ENCODE data around the gene IPPK.

IPPK gene

DNA sequence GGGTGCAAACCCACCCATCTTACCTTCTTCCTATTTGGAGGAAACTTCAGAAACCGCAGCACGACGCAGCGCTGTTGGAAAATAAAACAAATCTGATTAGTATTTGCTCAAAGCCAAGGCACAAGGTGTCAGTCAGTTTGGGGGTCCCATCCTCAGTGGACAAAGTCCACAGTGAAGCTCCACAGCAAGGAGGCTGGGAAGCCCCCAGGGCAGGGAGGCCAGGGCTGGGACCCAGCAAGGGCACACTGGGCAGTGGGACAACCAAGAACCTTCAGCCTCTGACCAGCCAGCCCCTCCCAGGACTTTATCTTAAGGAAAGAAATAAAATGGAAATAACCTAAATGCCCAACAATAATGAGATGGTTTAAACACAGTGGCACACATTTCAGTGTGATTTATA, 11.3 kb downstream of the IPPK start:
- H3K27me3 ChIP-seq (ENCODE audit: control insufficient read depth in 1 of 2, insufficient read depth in 2 of 2, low read length in 2 of 2) = no peaks in the 10 kb centered on the region
- no peak overlapping the region for H3K4me3 ChIP-seq (ENCODE audit: low read depth in 1 of 2, low read length in 2 of 2)
- H3K36me3 ChIP-seq (ENCODE audit: control insufficient read depth in 1 of 2, insufficient read depth in 2 of 2, low read length in 2 of 2) = peaks cover 10 to 35% of the 10 kb centered on the region in 2 donors
- H3K9me3 ChIP-seq (ENCODE audit: control insufficient read depth in 1 of 2, low read length in 2 of 2) = no peaks in the 10 kb centered on the region
- peaks cover 5 to 18% of the 10 kb centered on the region in 2 donors for H3K4me1 ChIP-seq (ENCODE audit: control insufficient read depth in 1 of 2, insufficient read depth in 2 of 2, low read length in 2 of 2)
- H3K27ac ChIP-seq (ENCODE audit: low read depth, low read length) = no peak overlapping the region
- H3K9ac ChIP-seq (ENCODE audit: low read depth in 1 of 2, low read length in 2 of 2) = no peak overlapping the region

DNA sequence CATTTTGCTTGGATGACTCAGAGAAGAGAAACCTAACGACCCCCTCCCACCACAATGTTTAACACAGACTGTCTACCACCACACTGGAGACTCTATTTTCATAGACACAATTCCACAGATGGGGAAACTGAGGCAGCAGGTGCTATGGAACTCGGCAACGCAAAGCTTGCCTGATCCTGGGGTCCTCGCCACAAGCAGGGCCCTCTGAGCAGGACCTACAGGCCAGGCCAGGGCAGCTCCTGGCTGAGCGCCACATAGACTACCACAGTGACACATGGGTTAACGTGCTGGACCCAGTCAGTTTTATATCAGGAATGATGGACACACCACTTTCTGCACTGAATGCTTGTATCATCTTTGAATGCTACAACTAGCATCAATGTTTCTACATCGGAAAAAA, 11.8 kb downstream of the IPPK start:
- Histone ChIP-seq H3K36me3 (ENCODE audit: control insufficient read depth in 1 of 2, insufficient read depth in 2 of 2, low read length in 2 of 2) (peaks cover 10 to 35% of the 10 kb centered on the region in 2 donors), H3K4me1 (ENCODE audit: control insufficient read depth in 1 of 2, insufficient read depth in 2 of 2, low read length in 2 of 2) (peaks cover 5 to 18% of the 10 kb centered on the region in 2 donors), H3K27ac (ENCODE audit: low read depth, low read length) (no peak overlapping the region), H3K9me3 (ENCODE audit: control insufficient read depth in 1 of 2, low read length in 2 of 2) (no peaks in the 10 kb centered on the region), H3K9ac (ENCODE audit: low read depth in 1 of 2, low read length in 2 of 2) (no peak overlapping the region), H3K27me3 (ENCODE audit: control insufficient read depth in 1 of 2, insufficient read depth in 2 of 2, low read length in 2 of 2) (no peaks in the 10 kb centered on the region), H3K4me3 (ENCODE audit: low read depth in 1 of 2, low read length in 2 of 2) (no peak overlapping the region)

DNA sequence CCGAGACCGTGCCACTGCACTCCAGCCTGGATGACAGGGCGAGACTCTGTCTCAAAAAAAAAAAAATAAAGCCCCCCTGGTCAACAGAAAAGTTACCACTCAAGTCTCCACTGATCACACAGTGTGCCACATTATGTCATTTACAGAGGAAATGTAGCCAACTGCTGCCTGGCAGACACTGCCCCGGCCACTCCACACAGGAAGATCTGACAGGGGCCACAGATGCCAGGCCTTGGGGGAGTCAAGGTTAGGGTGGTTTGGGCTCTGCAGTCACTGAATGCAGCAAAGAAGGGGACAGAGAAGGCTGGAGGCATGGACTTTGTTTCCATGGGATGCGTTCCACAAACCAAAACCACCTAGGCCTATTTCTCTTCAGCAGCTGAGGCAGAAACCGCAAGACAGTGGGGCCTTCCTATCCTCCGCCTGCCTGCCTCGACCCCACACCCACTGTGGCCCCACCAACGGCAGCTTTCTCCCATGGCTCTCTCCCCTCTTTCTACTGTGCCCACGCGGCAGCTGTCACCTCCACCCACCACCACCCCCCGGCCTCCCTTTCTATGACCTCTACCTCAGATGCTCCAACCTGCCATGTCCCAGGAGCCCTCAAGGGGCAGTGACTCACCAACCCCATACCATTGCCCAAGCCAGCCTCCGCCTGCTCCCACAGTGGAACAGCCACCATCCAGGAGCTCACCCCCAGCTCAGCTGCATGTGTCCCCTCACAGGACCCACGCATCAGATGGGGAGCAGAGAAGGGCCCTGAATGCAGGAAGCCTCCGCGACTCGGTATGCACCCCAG, 12.4 kb downstream of the IPPK start:
- peaks cover 5 to 18% of the 10 kb centered on the region in 2 donors for H3K4me1 ChIP-seq (ENCODE audit: control insufficient read depth in 1 of 2, insufficient read depth in 2 of 2, low read length in 2 of 2)
- no peak overlapping the region for H3K9ac ChIP-seq (ENCODE audit: low read depth in 1 of 2, low read length in 2 of 2)
- no peaks in the 10 kb centered on the region for H3K27me3 ChIP-seq (ENCODE audit: control insufficient read depth in 1 of 2, insufficient read depth in 2 of 2, low read length in 2 of 2)
- no peak overlapping the region for H3K27ac ChIP-seq (ENCODE audit: low read depth, low read length)
- no peak overlapping the region for H3K4me3 ChIP-seq (ENCODE audit: low read depth in 1 of 2, low read length in 2 of 2)
- H3K9me3 ChIP-seq (ENCODE audit: control insufficient read depth in 1 of 2, low read length in 2 of 2) = no peaks in the 10 kb centered on the region
- H3K36me3 ChIP-seq (ENCODE audit: control insufficient read depth in 1 of 2, insufficient read depth in 2 of 2, low read length in 2 of 2) = peaks cover 10 to 31% of the 10 kb centered on the region in 2 donors

DNA sequence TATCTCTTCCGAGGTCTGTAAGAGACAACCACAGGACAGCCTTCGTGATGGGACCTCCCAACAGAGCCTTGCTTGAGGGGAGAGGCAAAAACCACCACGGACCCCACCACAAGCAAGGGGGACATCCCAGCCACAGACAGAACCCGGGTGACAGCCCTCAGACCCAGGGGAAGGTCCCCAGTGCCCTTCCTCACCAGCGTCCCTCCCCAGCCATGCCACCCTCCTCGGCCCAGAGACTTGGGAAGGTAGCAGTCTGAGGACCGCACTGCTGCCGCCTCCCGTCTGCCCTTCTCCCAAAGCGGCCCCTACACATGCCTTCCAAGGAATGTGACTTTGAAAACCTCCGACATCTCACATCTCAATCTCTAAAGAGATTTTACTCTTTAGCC, 13.4 kb downstream of the IPPK start:
- Histone ChIP-seq H3K4me1 (ENCODE audit: control insufficient read depth in 1 of 2, insufficient read depth in 2 of 2, low read length in 2 of 2) (peaks cover 5 to 18% of the 10 kb centered on the region in 2 donors), H3K9ac (ENCODE audit: low read depth in 1 of 2, low read length in 2 of 2) (no peak overlapping the region), H3K4me3 (ENCODE audit: low read depth in 1 of 2, low read length in 2 of 2) (no peak overlapping the region), H3K36me3 (ENCODE audit: control insufficient read depth in 1 of 2, insufficient read depth in 2 of 2, low read length in 2 of 2) (peaks cover 10 to 35% of the 10 kb centered on the region in 2 donors), H3K9me3 (ENCODE audit: control insufficient read depth in 1 of 2, low read length in 2 of 2) (no peaks in the 10 kb centered on the region), H3K27ac (ENCODE audit: low read depth, low read length) (no peak overlapping the region), H3K27me3 (ENCODE audit: control insufficient read depth in 1 of 2, insufficient read depth in 2 of 2, low read length in 2 of 2) (no peaks in the 10 kb centered on the region)

DNA sequence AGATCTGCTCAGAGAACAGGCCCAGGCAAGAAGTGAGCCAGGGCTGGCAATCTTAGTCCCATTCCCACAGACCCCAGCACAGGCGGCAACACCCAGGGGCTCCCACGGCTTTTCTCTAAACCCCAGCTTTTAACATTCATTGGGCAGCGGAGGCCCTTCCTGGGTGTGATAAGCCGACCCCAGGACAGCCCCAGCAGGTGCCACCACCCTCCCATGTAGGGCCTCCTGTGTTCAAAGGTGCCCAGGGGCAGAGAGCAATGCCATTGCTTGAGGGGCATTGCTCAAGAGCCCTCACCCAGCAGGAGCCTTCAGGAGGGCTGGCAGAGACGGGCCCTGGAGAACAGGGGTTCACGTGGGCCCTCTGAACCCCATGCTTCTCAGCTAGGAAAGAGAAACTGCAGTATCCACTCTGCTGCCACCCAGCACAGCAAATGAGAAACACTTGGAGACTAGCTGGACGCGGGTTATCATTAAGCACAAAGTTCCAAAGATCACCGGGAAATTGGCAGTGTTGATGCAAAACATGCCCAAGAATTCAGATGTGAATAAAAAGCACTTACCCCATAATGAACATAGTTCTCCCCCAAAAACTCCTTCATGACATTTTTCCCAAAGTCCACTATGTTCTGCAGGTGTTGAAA, 13.9 kb downstream of the IPPK start:
- Histone ChIP-seq H3K27ac (ENCODE audit: low read depth, low read length) (no peak overlapping the region), H3K9me3 (ENCODE audit: control insufficient read depth in 1 of 2, low read length in 2 of 2) (no peaks in the 10 kb centered on the region), H3K36me3 (ENCODE audit: control insufficient read depth in 1 of 2, insufficient read depth in 2 of 2, low read length in 2 of 2) (peaks cover 10 to 40% of the 10 kb centered on the region in 2 donors), H3K4me1 (ENCODE audit: control insufficient read depth in 1 of 2, insufficient read depth in 2 of 2, low read length in 2 of 2) (peaks cover 5 to 18% of the 10 kb centered on the region in 2 donors), H3K27me3 (ENCODE audit: control insufficient read depth in 1 of 2, insufficient read depth in 2 of 2, low read length in 2 of 2) (no peaks in the 10 kb centered on the region), H3K9ac (ENCODE audit: low read depth in 1 of 2, low read length in 2 of 2) (no peak overlapping the region), H3K4me3 (ENCODE audit: low read depth in 1 of 2, low read length in 2 of 2) (no peak overlapping the region)

DNA sequence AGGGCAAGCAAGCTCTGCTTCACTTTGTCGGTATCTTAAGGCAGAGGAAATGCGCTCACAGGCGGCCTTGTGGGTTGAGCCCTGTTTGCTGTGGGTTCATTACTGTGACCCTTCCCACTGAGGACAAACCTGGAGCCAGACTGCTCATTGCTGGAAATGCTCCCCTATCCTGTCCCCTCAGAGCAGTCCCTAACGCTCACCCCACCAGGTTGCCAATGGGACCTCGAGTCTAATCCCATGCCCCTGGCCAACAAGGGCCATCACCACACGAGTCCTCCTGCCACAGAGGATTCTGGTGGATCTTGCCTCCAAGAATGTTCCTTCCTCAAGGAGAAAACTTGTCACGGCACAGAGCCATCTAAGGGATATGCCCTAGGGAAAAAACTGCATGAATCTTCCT, 14.6 kb downstream of the IPPK start:
- Histone ChIP-seq H3K4me1 (ENCODE audit: control insufficient read depth in 1 of 2, insufficient read depth in 2 of 2, low read length in 2 of 2) (peaks cover 5 to 18% of the 10 kb centered on the region in 2 donors), H3K36me3 (ENCODE audit: control insufficient read depth in 1 of 2, insufficient read depth in 2 of 2, low read length in 2 of 2) (peaks cover 13 to 46% of the 10 kb centered on the region in 2 donors), H3K27me3 (ENCODE audit: control insufficient read depth in 1 of 2, insufficient read depth in 2 of 2, low read length in 2 of 2) (no peaks in the 10 kb centered on the region), H3K27ac (ENCODE audit: low read depth, low read length) (no peak overlapping the region), H3K4me3 (ENCODE audit: low read depth in 1 of 2, low read length in 2 of 2) (no peak overlapping the region), H3K9me3 (ENCODE audit: control insufficient read depth in 1 of 2, low read length in 2 of 2) (no peaks in the 10 kb centered on the region), H3K9ac (ENCODE audit: low read depth in 1 of 2, low read length in 2 of 2) (no peak overlapping the region)

DNA sequence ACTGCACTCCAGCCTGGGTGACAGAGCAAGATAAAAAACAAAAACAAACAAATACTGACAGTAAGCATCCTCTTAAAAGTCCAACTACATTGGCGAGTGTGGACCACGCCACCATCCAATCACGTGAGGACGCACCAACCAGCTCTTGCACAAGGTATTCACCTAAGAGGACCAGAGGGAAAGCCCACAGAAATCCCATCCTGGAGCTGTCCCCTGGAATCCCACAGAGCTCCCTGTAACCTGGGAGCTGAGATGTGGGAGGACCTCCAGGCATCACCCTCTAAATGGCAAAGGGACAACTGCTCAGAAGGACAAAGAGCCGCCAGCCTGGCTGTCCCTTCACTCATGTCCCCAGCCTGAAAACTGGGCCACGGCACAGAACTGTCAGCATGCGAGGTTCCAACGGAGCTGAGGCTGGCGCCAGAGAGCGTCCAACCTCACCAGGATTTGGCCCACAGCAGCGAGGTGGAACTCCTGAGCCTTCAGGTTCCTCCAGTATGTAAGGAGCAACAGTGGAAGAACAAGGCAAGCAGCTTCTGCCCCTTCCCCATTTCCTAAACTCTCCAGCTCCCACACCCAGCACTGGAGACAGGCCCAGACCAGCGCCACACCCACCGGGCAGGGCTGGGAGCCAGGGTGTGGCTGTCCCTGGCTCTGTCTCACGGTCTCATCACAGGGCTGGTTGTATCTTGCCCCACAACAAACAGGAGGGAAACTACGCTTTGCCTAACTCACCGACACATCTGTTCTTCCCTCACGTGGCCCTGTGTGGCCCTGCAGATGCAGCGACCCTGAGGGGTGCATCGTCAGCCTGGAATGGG, 15.2 kb downstream of the IPPK start:
- peaks cover 13 to 49% of the 10 kb centered on the region in 2 donors for H3K36me3 ChIP-seq (ENCODE audit: control insufficient read depth in 1 of 2, insufficient read depth in 2 of 2, low read length in 2 of 2)
- no peak overlapping the region for H3K9ac ChIP-seq (ENCODE audit: low read depth in 1 of 2, low read length in 2 of 2)
- H3K27ac ChIP-seq (ENCODE audit: low read depth, low read length) = no peak overlapping the region
- no peak overlapping the region for H3K4me3 ChIP-seq (ENCODE audit: low read depth in 1 of 2, low read length in 2 of 2)
- peaks cover 5 to 18% of the 10 kb centered on the region in 2 donors for H3K4me1 ChIP-seq (ENCODE audit: control insufficient read depth in 1 of 2, insufficient read depth in 2 of 2, low read length in 2 of 2)
- H3K9me3 ChIP-seq (ENCODE audit: control insufficient read depth in 1 of 2, low read length in 2 of 2) = no peaks in the 10 kb centered on the region
- H3K27me3 ChIP-seq (ENCODE audit: control insufficient read depth in 1 of 2, insufficient read depth in 2 of 2, low read length in 2 of 2) = no peaks in the 10 kb centered on the region

DNA sequence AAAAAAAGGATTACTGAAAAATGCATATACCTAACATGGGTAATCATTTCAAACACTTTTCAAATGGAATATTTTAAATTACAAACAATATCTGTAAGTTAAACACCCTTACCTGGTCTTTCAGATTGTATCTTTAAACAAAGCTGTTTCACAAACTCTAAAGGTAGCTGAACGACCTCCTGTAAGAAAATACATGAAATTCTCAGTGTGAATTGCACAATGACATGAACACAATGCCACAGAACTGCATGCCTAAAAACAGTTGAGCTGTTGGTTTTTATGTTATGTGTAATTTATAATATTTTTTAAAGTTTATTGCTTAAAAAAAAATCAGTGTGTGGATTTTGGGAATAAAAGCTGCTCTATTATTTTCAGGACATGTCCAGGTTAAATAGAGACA, 17.5 kb downstream of the IPPK start:
- Histone ChIP-seq H3K9ac (ENCODE audit: low read depth in 1 of 2, low read length in 2 of 2) (no peak overlapping the region), H3K9me3 (ENCODE audit: control insufficient read depth in 1 of 2, low read length in 2 of 2) (no peaks in the 10 kb centered on the region), H3K27ac (ENCODE audit: low read depth, low read length) (no peak overlapping the region), H3K36me3 (ENCODE audit: control insufficient read depth in 1 of 2, insufficient read depth in 2 of 2, low read length in 2 of 2) (peaks cover 32 to 62% of the 10 kb centered on the region in 2 donors), H3K4me1 (ENCODE audit: control insufficient read depth in 1 of 2, insufficient read depth in 2 of 2, low read length in 2 of 2) (peaks cover 5 to 18% of the 10 kb centered on the region in 2 donors), H3K27me3 (ENCODE audit: control insufficient read depth in 1 of 2, insufficient read depth in 2 of 2, low read length in 2 of 2) (no peaks in the 10 kb centered on the region), H3K4me3 (ENCODE audit: low read depth in 1 of 2, low read length in 2 of 2) (no peak overlapping the region)

DNA sequence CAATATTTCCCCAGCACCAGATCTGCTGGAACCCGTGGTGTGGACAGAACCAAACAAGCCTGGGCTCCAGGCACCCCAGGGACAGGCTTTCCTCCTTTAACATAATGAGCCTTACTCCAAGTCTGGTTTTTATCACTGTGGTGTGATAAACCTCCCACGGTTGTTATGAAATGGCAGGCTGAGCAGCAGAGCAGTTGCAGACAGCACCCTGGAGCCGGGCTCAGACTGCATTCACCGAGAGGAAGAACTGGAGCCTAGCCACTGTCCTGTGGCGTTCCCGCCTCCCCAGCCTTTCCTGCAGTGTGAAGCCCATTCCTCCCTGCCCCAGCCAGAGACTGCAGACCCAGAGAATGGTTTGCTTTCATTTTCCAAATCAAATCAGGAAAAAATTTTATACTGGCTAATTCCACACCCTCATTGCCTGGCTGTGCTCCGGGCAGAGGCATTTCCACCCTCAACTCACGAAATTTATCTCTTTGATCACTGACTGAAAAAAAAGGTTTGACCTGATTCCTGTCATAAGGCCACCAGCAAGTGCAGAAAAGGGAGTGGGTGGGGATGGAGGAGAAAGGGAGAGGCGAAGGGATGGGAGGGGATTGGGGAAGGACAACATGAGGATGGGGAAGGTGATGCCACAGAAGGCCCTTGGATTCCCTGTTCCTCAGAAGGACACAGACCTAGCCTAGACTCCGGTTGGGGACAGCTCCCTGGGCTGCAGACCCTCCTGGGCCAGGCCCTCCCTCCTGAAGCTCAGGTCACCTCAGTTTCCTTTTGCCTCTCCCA, 18.9 kb downstream of the IPPK start:
- no peak overlapping the region for H3K27ac ChIP-seq (ENCODE audit: low read depth, low read length)
- H3K36me3 ChIP-seq (ENCODE audit: control insufficient read depth in 1 of 2, insufficient read depth in 2 of 2, low read length in 2 of 2) = peaks cover 32 to 62% of the 10 kb centered on the region in 2 donors
- H3K4me3 ChIP-seq (ENCODE audit: low read depth in 1 of 2, low read length in 2 of 2) = no peak overlapping the region

More for the DNA sequence above, 18.9 kb downstream of the IPPK start:
- H3K27me3 ChIP-seq (ENCODE audit: control insufficient read depth in 1 of 2, insufficient read depth in 2 of 2, low read length in 2 of 2) = no peaks in the 10 kb centered on the region
- H3K4me1 ChIP-seq (ENCODE audit: control insufficient read depth in 1 of 2, insufficient read depth in 2 of 2, low read length in 2 of 2) = peaks cover 4 to 12% of the 10 kb centered on the region in 2 donors
- no peaks in the 10 kb centered on the region for H3K9me3 ChIP-seq (ENCODE audit: control insufficient read depth in 1 of 2, low read length in 2 of 2)
- H3K9ac ChIP-seq (ENCODE audit: low read depth in 1 of 2, low read length in 2 of 2) = no peak overlapping the region

Measured in duodenal mucosa (tissue), 2 donors.